HepG2 (cell line): ENCODE data around the gene IFIT5. TPM values are rescaled to one million over a fixed set of nuclear protein-coding genes. Genes with fewer than 3 reads are reported as not detected.
A peak's percentile ranks its signal among the peaks of the same experiment; 100 is the strongest.

Experiments
- ATAC-seq: fragments of 200-7000 bp; cut with Tn5 transposase; 3 replicates; pipeline ENCODE4 v1.9.1; 2020; ENCODE audit warnings: mild to moderate bottlenecking, moderate library complexity
- BruUV-seq: library from RNA; stranded (reverse); fragments of 400-500 nt; replicated peaks from 2 replicates; lab custom pipeline; 2021; lab: Mats Ljungman, UMichigan
- CTCF ChIA-PET: fragments of 300-600 bp; formaldehyde crosslinking; extraction: SDS; loops from one replicate; lab custom pipeline; 2021; ENCODE audit warnings: low total read pairs, inconsistent platforms, low intra/inter-chr PET ratio; lab: Yijun Ruan, JAX
- POLR2A ChIA-PET: fragments of 350-600 bp; sonication (Branson Sonifier 250); formaldehyde crosslinking; loops from one replicate; lab custom pipeline; 2020; ENCODE audit warnings: antibody characterized with exemption, inconsistent platforms; lab: Yijun Ruan, JAX
- DNase-seq: peaks from one replicate; pipeline ENCODE4 v3.0.0-alpha.2; 2015; ENCODE audit warnings: low spot score
- FAIRE-seq: peaks from 3 replicates; lab custom pipeline; 2011; peaks lifted over from hg19 to GRCh38; lab: Jason Lieb, UNC
- H2AFZ ChIP-seq: one replicate; pipeline ENCODE4 v1.6.1; 2011; ENCODE audit warnings: low read length, inconsistent platforms
- H3K27ac ChIP-seq: fragments of 300-600 bp; 3 replicates; pipeline ENCODE4 v1.8.0; 2011; ENCODE audit warnings: mixed run types, mild to moderate bottlenecking, mixed read lengths, low read length, inconsistent platforms; ENCODE audit not compliant: insufficient read depth; ENCODE audit errors: extremely low read length
- H3K27me3 ChIP-seq, 2 experiments: fragments of 200-600 bp in 1 of 2; 2 replicates in 1 of 2; 3 replicates in 1 of 2; pipeline versions ENCODE4 v1.6.0 to v1.8.0; 2011; ENCODE audit warnings: low read length in 2 of 2, mild to moderate bottlenecking in 2 of 2, moderate library complexity in 2 of 2, inconsistent platforms in 1 of 2; ENCODE audit not compliant: insufficient read depth in 2 of 2, control insufficient read depth in 1 of 2
- H3K36me3 ChIP-seq, 2 experiments: fragments of 200-600 bp in 1 of 2; replicated peaks in 1 of 2; 2 replicates in 1 of 2; 3 replicates in 1 of 2; pipeline versions ENCODE4 v1.5.1 to v1.8.0; 2011; ENCODE audit warnings: low read length in 2 of 2, inconsistent platforms in 1 of 2; ENCODE audit not compliant: insufficient read depth in 2 of 2, control insufficient read depth in 1 of 2
- H3K4me1 ChIP-seq: 2 replicates; pipeline ENCODE4 v1.5.1; 2012; ENCODE audit warnings: low read length, inconsistent platforms; ENCODE audit not compliant: insufficient read depth
- H3K4me2 ChIP-seq: 2 replicates; pipeline ENCODE4 v1.6.0; 2011; ENCODE audit warnings: low read depth, low read length, inconsistent platforms
- H3K4me3 ChIP-seq, 3 experiments: fragments of 200-600 bp in 1 of 3; sonication (generic), shearing (Covaris generic) in 1 of 3; replicated peaks in 1 of 3; 2 replicates each; pipeline ENCODE4 v1.5.1; 2011 to 2016; ENCODE audit warnings: low read length in 3 of 3, inconsistent platforms in 2 of 3, low read depth in 2 of 3, mild to moderate bottlenecking in 2 of 3, control low read depth in 1 of 3, mixed read lengths in 1 of 3; ENCODE audit not compliant: insufficient read depth in 1 of 3
- H3K79me2 ChIP-seq: one replicate; pipeline ENCODE4 v1.6.1; 2011; ENCODE audit warnings: low read length, inconsistent platforms; ENCODE audit not compliant: insufficient read depth
- H3K9ac ChIP-seq: 2 replicates; pipeline ENCODE4 v1.6.0; 2011; ENCODE audit warnings: mild to moderate bottlenecking, low read depth, low read length, inconsistent platforms; ENCODE audit not compliant: insufficient read depth
- H3K9me3 ChIP-seq: 2 replicates; pipeline ENCODE4 v1.5.1; 2012; ENCODE audit warnings: mild to moderate bottlenecking, low read length
- H4K20me1 ChIP-seq: 2 replicates; pipeline ENCODE4 v1.6.0; 2011; ENCODE audit warnings: inconsistent platforms, mild to moderate bottlenecking, low read length, moderate library complexity; ENCODE audit not compliant: insufficient read depth
- CEBPG ChIP-seq: IDR thresholded peaks from 2 replicates; pipeline ENCODE4 v1.6.1; 2016
- ELF3 ChIP-seq: IDR thresholded peaks from 2 replicates; pipeline ENCODE4 v1.6.1; 2016; ENCODE audit warnings: missing genetic modification reagents, missing compliant biosample characterization
- NAIF1 ChIP-seq: sonication (generic); formaldehyde crosslinking; IDR thresholded peaks from 2 replicates; pipeline ENCODE4 v1.5.0; 2020; ENCODE audit warnings: mild to moderate bottlenecking, missing genetic modification reagents, borderline replicate concordance
- NR3C1 ChIP-seq: sonication (generic); formaldehyde crosslinking; IDR thresholded peaks from 2 replicates; pipeline ENCODE4 v1.4.0; 2020; ENCODE audit warnings: missing genetic modification reagents
- SOX13 ChIP-seq, 3 experiments: fragments of 450-650 bp in 1 of 3; sonication (generic) in 1 of 3; formaldehyde crosslinking in 1 of 3; IDR thresholded peaks in 2 of 3; conservative IDR thresholded peaks in 1 of 3; 2 replicates each; pipeline versions ENCODE4 v1.5.0 to v1.6.1; 2016 to 2020; ENCODE audit warnings: antibody characterized with exemption in 1 of 3, mild to moderate bottlenecking in 1 of 3, missing compliant biosample characterization in 1 of 3, missing genetic modification reagents in 1 of 3, moderate library complexity in 1 of 3
- TMF1 ChIP-seq: sonication (generic); formaldehyde crosslinking; IDR thresholded peaks from 2 replicates; pipeline ENCODE4 v1.8.1; 2022; ENCODE audit warnings: low read depth, missing genetic modification reagents
- ZNF224 ChIP-seq: sonication (generic); formaldehyde crosslinking; IDR thresholded peaks from 2 replicates; pipeline ENCODE4 v1.5.0; 2020; ENCODE audit warnings: mild to moderate bottlenecking, missing genetic modification reagents
- ZNF790 ChIP-seq: sonication (generic); formaldehyde crosslinking; IDR thresholded peaks from 2 replicates; pipeline ENCODE4 v1.8.0; 2022; ENCODE audit warnings: missing genetic modification reagents, mild to moderate bottlenecking, borderline replicate concordance
- WGBS: methylation state at CpG from one replicate; pipeline ENCODE4 v1.1.6; 2017; ENCODE audit warnings: low lambda C conversion rate; 5-methylcytosine and 5-hydroxymethylcytosine counted together
- in situ Hi-C: cut with HindIII; loops from 2 replicates; pipeline ENCODE4 v1.10.0; 2017; ENCODE audit warnings: low pct_unique_long_range_greater_than_20kb; ENCODE audit not compliant: extremely low pct_ligation_motif_present
- intact Hi-C: fragments of 100-400 bp; cut with micrococcal nuclease; formaldehyde crosslinking; loops from one replicate; pipeline ENCODE4 v1.10.0; 2022; ENCODE audit not compliant: unreplicated experiment
- polyA plus RNA-seq, 8 experiments: library from polyadenylated mRNA; depleted of rRNA in 3 of 8; stranded (reverse) in 7 of 8; unstranded in 1 of 8; fragments of >200 nt; fragmentation: Illumina TruSeq in 4 of 8; extraction: Trizol in 4 of 8; gene quantifications; 2 replicates each; pipeline versions ENCODE4 v1.2.1 to v1.2.3, GENCODE V29; 2011 to 2016; ENCODE audit warnings: low read depth in 4 of 8, missing spikeins in 1 of 8, mixed read lengths in 1 of 8; ENCODE audit not compliant: insufficient read depth in 1 of 8
- total RNA-seq, 5 experiments: library from RNA; depleted of rRNA; stranded (reverse); fragments of >200 nt; fragmentation: Illumina TruSeq; extraction: Trizol; gene quantifications; 2 replicates each; pipeline ENCODE4 v1.2.3, GENCODE V29; 2016; ENCODE audit warnings: low read depth in 1 of 5
- TF ChIP-seq, protein P1 (sequence below): sonication (generic); formaldehyde crosslinking; IDR thresholded peaks from 2 replicates; pipeline ENCODE4 v1.8.0; 2022; ENCODE audit warnings: mild to moderate bottlenecking, missing genetic modification reagents

The IFIT5 gene
- total and polyA plus RNA-seq, 2 of the 13 experiments (the other 11 are each of a cell fraction or from before 2014, with no cell fraction given): 2.2 to 8.3 TPM

DNA sequence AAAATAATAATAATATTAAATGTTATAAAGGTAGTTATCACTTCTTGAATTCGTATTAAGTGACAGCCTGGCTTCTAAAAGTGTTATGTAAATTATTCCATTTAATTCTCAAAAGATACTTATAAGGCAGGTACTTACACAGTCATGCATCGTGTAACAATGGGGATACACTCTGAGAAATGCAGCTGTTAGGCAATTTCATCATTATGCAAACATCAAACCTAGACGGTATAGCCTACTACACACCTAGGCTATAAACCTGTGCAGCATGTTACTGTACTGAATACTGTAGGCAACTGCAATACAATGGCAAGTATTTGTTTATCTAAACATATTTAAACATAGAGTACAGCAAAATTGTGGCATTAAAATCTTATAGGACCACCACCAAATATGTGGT, 20.5 kb upstream of the IFIT5 start:
- in situ Hi-C loops (no loop called here), intact Hi-C loops (loop anchor here (2.0 kb wide), 1 partner anchor 19 kb away; no protein-coding TSS in a partner anchor)
- TF ChIP-seq, protein P1, sequence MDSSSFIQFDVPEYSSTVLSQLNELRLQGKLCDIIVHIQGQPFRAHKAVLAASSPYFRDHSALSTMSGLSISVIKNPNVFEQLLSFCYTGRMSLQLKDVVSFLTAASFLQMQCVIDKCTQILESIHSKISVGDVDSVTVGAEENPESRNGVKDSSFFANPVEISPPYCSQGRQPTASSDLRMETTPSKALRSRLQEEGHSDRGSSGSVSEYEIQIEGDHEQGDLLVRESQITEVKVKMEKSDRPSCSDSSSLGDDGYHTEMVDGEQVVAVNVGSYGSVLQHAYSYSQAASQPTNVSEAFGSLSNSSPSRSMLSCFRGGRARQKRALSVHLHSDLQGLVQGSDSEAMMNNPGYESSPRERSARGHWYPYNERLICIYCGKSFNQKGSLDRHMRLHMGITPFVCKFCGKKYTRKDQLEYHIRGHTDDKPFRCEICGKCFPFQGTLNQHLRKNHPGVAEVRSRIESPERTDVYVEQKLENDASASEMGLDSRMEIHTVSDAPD (CRISPR knock-in tag): no peak
- TF ChIP-seq NAIF1 (CRISPR knock-in tag) (no peak), CEBPG (peak; percentile 70), TMF1 (CRISPR knock-in tag) (no peak), SOX13 (IDR thresholded peaks at IDR 0.05) (no peak), SOX13 (CRISPR knock-in tag; conservative IDR thresholded peaks at IDR 0.05 in 1 of 2, IDR thresholded peaks at IDR 0.05 in 1 of 2) (peak in 1 of 2 experiments; percentile 32; a peak in 1 of 4 replicates), ZNF790 (no peak), ELF3 (CRISPR knock-in tag) (no peak), ZNF224 (CRISPR knock-in tag) (no peak), NR3C1 (CRISPR knock-in tag) (no peak)
- Histone ChIP-seq H3K79me2 (no peaks in the 10 kb centered on the region), H3K9ac (no peak overlapping the region), H3K27me3 (no peaks in the 10 kb centered on the region), H3K36me3 (no peaks in the 10 kb centered on the region), H4K20me1 (no peaks in the 10 kb centered on the region), H3K9me3 (no peaks in the 10 kb centered on the region), H3K27ac (no peak overlapping the region), H3K4me3 (no peak overlapping the region), H2AFZ (no peak overlapping the region), H3K4me2 (no peak overlapping the region; the same call in 1 of the 2 replicates), H3K4me1 (peaks cover 21% of the 10 kb centered on the region)
- ATAC-seq: no peak
- FAIRE-seq: no peak
- WGBS: 23% methylated on average over 3 of the region's 3 CpGs
- DNase-seq: no peak
- BruUV-seq: no TSS peak
- ChIA-PET CTCF (no interaction called here), POLR2A (interaction anchor here (1.5 to 1.8 kb wide), 2 partner anchors 20 to 21 kb away, joined by 5 to 13 read pairs; partner anchors contain the start of gene IFIT5)
